GM06990 (cell line): ENCODE measurements around the gene PRMT7.

ENCODE experiments used
- DNase-seq: peaks from one replicate; pipeline ENCODE4 v3.0.0-alpha.2; 2011; ENCODE audit not compliant: insufficient read length; ENCODE audit errors: extremely low read depth
- H3K27me3 ChIP-seq: replicated peaks from 2 replicates; pipeline ENCODE4 v1.6.0; 2011; ENCODE audit warnings: low read length; ENCODE audit not compliant: control insufficient read depth, insufficient read depth
- H3K36me3 ChIP-seq: 2 replicates; pipeline ENCODE4 v1.5.1; 2011; ENCODE audit warnings: low read length; ENCODE audit not compliant: control insufficient read depth, insufficient read depth
- H3K4me3 ChIP-seq: replicated peaks from 2 replicates; pipeline ENCODE4 v1.5.1; 2011; ENCODE audit warnings: low read depth, mild to moderate bottlenecking, control low read depth, low read length
- CTCF ChIP-seq: IDR thresholded peaks from 2 replicates; pipeline ENCODE4 v1.5.1; 2011; ENCODE audit warnings: low read length, control low read depth, mild to moderate bottlenecking, inconsistent platforms; ENCODE audit not compliant: insufficient read depth, poor library complexity, severe bottlenecking

PRMT7 gene

GRCh38 chr16:68387301-68387700 lies 76.5 kb downstream of the PRMT7 start:
- Histone ChIP-seq H3K27me3 (no peaks in the 10 kb centered on the region), H3K4me3 (no peak overlapping the region), H3K36me3 (no peaks in the 10 kb centered on the region)
- TF ChIP-seq CTCF, result no peak
- DNase-seq, result no peak

- no peak for TF ChIP-seq CTCF
- DNase-seq, result no peak
- H3K4me3 ChIP-seq, result no peak overlapping the region
- no peaks in the 10 kb centered on the region for H3K27me3 ChIP-seq
- no peaks in the 10 kb centered on the region for H3K36me3 ChIP-seq
These were observed 77.3 kb downstream of the PRMT7 start for GRCh38 chr16:68388124-68388523.

- no peak for TF ChIP-seq CTCF
- Histone ChIP-seq H3K4me3 (no peak overlapping the region), H3K27me3 (no peaks in the 10 kb centered on the region), H3K36me3 (no peaks in the 10 kb centered on the region)
- DNase-seq, result no peak
These were observed 78.2 kb downstream of the PRMT7 start for GRCh38 chr16:68389006-68389405.

GRCh38 chr16:68389750-68390371 lies 79.0 kb downstream of the PRMT7 start:
- no peaks in the 10 kb centered on the region for H3K27me3 ChIP-seq
- no peaks in the 10 kb centered on the region for H3K36me3 ChIP-seq
- H3K4me3 ChIP-seq, result no peak overlapping the region
- no peak for TF ChIP-seq CTCF
- DNase-seq, result no peak

GRCh38 chr16:68393333-68393732 lies 82.5 kb downstream of the PRMT7 start:
- no peak for DNase-seq
- TF ChIP-seq CTCF, result no peak
- no peak overlapping the region for H3K4me3 ChIP-seq
- no peaks in the 10 kb centered on the region for H3K36me3 ChIP-seq
- no peaks in the 10 kb centered on the region for H3K27me3 ChIP-seq
